HL-60 (cell line): ENCODE data around the gene GEN1.

Experiments used
- DNase-seq, 2 experiments: peaks; one replicate each; pipeline ENCODE4 v3.0.0-alpha.2; 2010 to 2020; ENCODE audit warnings: low read depth in 1 of 2, low spot score in 1 of 2
- H3K27ac ChIP-seq: fragments of 250-450 bp; sonication (Bioruptor Pico); replicated peaks from 2 replicates; pipeline ENCODE4 v1.5.1; 2020; ENCODE audit warnings: mild to moderate bottlenecking, moderate library complexity
- H3K27me3 ChIP-seq: fragments of 250-450 bp; sonication (Bioruptor Pico); 2 replicates; pipeline ENCODE4 v1.5.1; 2021; ENCODE audit warnings: mild to moderate bottlenecking, moderate library complexity; ENCODE audit not compliant: insufficient read depth, poor library complexity, severe bottlenecking
- H3K4me3 ChIP-seq: replicated peaks from 2 replicates; pipeline ENCODE4 v1.5.1; 2011; ENCODE audit warnings: mild to moderate bottlenecking, control low read depth, low read length; ENCODE audit not compliant: insufficient read depth
- CTCF ChIP-seq: IDR thresholded peaks from one replicate; pipeline ENCODE4 v1.5.1; 2011; ENCODE audit warnings: low read length, control low read depth, inconsistent platforms; ENCODE audit not compliant: insufficient read depth
- GABPA ChIP-seq: IDR thresholded peaks from 2 replicates; pipeline ENCODE4 v1.6.1; 2012; ENCODE audit warnings: low read depth
- POLR2AphosphoS5 ChIP-seq: IDR thresholded peaks from 2 replicates; pipeline ENCODE4 v1.6.1; 2012; ENCODE audit warnings: low read depth
- REST ChIP-seq: IDR thresholded peaks from 2 replicates; pipeline ENCODE4 v1.6.1; 2012; ENCODE audit warnings: low read depth; ENCODE audit not compliant: insufficient replicate concordance
- SPI1 ChIP-seq: IDR thresholded peaks from 2 replicates; pipeline ENCODE4 v1.6.1; 2012; ENCODE audit warnings: low read depth, mild to moderate bottlenecking, borderline replicate concordance

Gene GEN1

GRCh38 chr2:17709897-17710296 lies 44.0 kb upstream of the GEN1 start:
- DNase-seq, result no peak
- no peak overlapping the region for H3K4me3 ChIP-seq
- TF ChIP-seq GABPA (no peak), POLR2AphosphoS5 (no peak), CTCF (no peak), REST (no peak)
- no peaks in the 10 kb centered on the region for H3K27me3 ChIP-seq
- no peak overlapping the region for H3K27ac ChIP-seq

GRCh38 chr2:17710547-17711248 lies 43.2 kb upstream of the GEN1 start:
- Histone ChIP-seq H3K27me3 (no peaks in the 10 kb centered on the region), H3K27ac (no peak overlapping the region), H3K4me3 (no peak overlapping the region)
- DNase-seq, result no peak
- TF ChIP-seq SPI1 (no peak), POLR2AphosphoS5 (no peak), GABPA (no peak), REST (no peak), CTCF (no peak)

GRCh38 chr2:17713291-17713690 lies 40.6 kb upstream of the GEN1 start:
- no peaks in the 10 kb centered on the region for H3K27me3 ChIP-seq
- TF ChIP-seq SPI1 (no peak), GABPA (no peak), CTCF (no peak), REST (no peak), POLR2AphosphoS5 (no peak)
- DNase-seq, result no peak
- no peak overlapping the region for H3K27ac ChIP-seq
- H3K4me3 ChIP-seq, result no peak overlapping the region
